Colonic mucosa (tissue), 4 donors: Measurements from ENCODE around the gene ROR1. TPM values are rescaled to one million over a fixed set of nuclear protein-coding genes. Genes with fewer than 3 reads are reported as not detected.

Source experiments
- DNase-seq: peaks from one replicate; pipeline ENCODE4 v3.0.0-alpha.2; 2020
- H3K27ac ChIP-seq: fragments of 200-600 bp; one replicate; pipeline ENCODE4 v1.8.0; 2021
- H3K27me3 ChIP-seq: fragments of 200-600 bp; one replicate; pipeline ENCODE4 v1.8.0; 2021
- H3K36me3 ChIP-seq: fragments of 200-600 bp; one replicate; pipeline ENCODE4 v1.8.0; 2021
- H3K4me1 ChIP-seq: fragments of 200-600 bp; one replicate; pipeline ENCODE4 v1.8.0; 2021; ENCODE audit warnings: mild to moderate bottlenecking
- H3K4me3 ChIP-seq: fragments of 200-600 bp; one replicate; pipeline ENCODE4 v1.8.0; 2021
- H3K9ac ChIP-seq, 2 donors: one replicate each; pipeline ENCODE4 v1.7.0; 2013; ENCODE audit warnings: control low read depth in 2 of 2, low read depth in 2 of 2, low read length in 2 of 2
- H3K9me3 ChIP-seq: fragments of 200-600 bp; one replicate; pipeline ENCODE4 v1.8.0; 2021
- intact Hi-C: fragments of 100-400 bp; cut with DNase I; formaldehyde crosslinking; loops from one replicate; pipeline ENCODE4 v1.14.1; 2022
- total RNA-seq, 2 donors: library from RNA; stranded (reverse); fragmentation: NEBNext Ultra II Directional in 1 of 2; extraction: Animal tissue kit (Norgen Biotek cat#: 25700) in 1 of 2; gene quantifications; one replicate each; pipeline ENCODE4 v1.2.1, GENCODE V29; 2021
- TF ChIP-seq, protein P1 (sequence below): fragments of 200-600 bp; IDR thresholded peaks from one replicate; pipeline ENCODE4 v1.8.0; 2022; ENCODE audit warnings: antibody characterized with exemption, mild to moderate bottlenecking
- donor health status: healthy.
- donor health status: DM: no; HTN: no; CAD: no.
- donor health status: DM: no; HTN: no; CAD: no.

Gene ROR1
- total RNA-seq, 2 donors from 2014 or later, result 5.1 to 6.8 TPM

DNA sequence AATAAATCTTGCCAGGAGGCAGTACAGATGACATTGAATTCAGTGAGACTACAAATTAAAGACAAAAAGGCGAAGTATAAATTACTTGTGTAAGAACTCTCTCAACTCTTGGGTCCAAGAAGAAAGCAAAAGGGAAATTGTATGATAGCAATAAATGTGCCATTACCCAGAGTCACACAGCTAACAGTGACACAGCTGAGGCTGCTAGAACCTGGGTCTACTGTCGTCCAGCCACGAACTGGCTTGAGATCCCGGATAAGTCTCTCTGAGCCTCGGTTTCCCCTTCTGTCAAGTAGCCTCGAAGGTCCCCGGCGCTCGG, 362 bp upstream of the ROR1 start:
- H3K4me3 ChIP-seq, result peak overlapping the region; percentile 70
- H3K27ac ChIP-seq, result peak overlapping the region; percentile 67
- DNase-seq, result no peak
- H3K9ac ChIP-seq, result peak overlapping the region in 1 of 2 donors; percentile 61
- H3K27me3 ChIP-seq, result no peaks in the 10 kb centered on the region
- TF ChIP-seq, protein P1, sequence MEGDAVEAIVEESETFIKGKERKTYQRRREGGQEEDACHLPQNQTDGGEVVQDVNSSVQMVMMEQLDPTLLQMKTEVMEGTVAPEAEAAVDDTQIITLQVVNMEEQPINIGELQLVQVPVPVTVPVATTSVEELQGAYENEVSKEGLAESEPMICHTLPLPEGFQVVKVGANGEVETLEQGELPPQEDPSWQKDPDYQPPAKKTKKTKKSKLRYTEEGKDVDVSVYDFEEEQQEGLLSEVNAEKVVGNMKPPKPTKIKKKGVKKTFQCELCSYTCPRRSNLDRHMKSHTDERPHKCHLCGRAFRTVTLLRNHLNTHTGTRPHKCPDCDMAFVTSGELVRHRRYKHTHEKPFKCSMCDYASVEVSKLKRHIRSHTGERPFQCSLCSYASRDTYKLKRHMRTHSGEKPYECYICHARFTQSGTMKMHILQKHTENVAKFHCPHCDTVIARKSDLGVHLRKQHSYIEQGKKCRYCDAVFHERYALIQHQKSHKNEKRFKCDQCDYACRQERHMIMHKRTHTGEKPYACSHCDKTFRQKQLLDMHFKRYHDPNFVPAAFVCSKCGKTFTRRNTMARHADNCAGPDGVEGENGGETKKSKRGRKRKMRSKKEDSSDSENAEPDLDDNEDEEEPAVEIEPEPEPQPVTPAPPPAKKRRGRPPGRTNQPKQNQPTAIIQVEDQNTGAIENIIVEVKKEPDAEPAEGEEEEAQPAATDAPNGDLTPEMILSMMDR, result no peak
- H3K4me1 ChIP-seq, result no peaks in the 10 kb centered on the region
- no peaks in the 10 kb centered on the region for H3K9me3 ChIP-seq
- intact Hi-C loops, result loop anchor here (10.0 kb wide), 2 partner anchors 79 to 141 kb away; no protein-coding TSS in a partner anchor
- no peaks in the 10 kb centered on the region for H3K36me3 ChIP-seq

DNA sequence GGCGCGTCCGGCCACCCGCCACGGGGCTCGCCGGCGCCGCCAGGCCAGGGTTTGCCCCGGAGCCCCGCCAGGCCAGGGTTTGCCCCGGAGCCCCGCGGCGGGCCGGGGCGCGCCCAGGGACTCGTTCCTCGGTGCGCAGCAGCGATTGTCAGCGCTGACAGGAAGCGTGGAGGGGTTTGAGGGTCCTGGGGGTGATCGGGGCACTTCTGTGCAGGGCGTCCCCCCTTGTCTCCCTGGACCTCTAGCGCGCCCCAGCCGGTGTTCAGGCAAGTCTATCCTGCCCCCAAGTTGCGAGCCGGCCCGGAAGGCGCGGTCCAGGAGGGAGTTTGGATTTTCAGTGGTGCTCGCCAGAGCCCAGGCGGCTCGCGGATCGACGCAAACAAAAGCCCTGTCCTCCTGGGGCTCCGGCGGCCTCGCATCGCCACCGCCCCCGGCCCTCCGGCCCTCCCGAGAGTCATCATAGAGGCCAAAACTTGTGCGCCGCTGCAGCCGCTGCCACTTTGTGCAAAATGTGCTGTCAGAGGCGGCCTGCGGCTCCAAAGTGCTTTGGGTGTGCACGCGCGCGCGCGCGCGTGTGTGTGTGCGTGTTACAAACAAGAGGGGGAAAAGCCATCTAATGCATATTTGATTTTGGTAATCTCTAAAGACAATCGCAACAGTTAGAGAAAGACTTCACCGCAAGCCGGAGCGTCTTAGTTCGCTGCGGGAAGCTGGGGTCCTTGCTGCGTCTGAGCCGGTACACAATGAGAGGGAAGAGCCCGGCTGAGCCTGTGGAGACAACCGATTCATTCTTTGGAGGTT, 1.0 kb downstream of the ROR1 start:
- no peaks in the 10 kb centered on the region for H3K27me3 ChIP-seq
- no peaks in the 10 kb centered on the region for H3K36me3 ChIP-seq
- intact Hi-C loops, result loop anchor here (5.0 to 10.0 kb wide), 3 partner anchors 80 to 362 kb away; no protein-coding TSS in a partner anchor
- peak overlapping the region; percentile 44 for H3K27ac ChIP-seq
- H3K4me3 ChIP-seq, result peak overlapping the region; percentile 70
- H3K4me1 ChIP-seq, result no peaks in the 10 kb centered on the region
- H3K9me3 ChIP-seq, result no peaks in the 10 kb centered on the region
- peak overlapping the region; percentile 54 to 64 for H3K9ac ChIP-seq
- TF ChIP-seq, protein P1, result no peak
- DNase-seq, result peak; percentile 65

DNA sequence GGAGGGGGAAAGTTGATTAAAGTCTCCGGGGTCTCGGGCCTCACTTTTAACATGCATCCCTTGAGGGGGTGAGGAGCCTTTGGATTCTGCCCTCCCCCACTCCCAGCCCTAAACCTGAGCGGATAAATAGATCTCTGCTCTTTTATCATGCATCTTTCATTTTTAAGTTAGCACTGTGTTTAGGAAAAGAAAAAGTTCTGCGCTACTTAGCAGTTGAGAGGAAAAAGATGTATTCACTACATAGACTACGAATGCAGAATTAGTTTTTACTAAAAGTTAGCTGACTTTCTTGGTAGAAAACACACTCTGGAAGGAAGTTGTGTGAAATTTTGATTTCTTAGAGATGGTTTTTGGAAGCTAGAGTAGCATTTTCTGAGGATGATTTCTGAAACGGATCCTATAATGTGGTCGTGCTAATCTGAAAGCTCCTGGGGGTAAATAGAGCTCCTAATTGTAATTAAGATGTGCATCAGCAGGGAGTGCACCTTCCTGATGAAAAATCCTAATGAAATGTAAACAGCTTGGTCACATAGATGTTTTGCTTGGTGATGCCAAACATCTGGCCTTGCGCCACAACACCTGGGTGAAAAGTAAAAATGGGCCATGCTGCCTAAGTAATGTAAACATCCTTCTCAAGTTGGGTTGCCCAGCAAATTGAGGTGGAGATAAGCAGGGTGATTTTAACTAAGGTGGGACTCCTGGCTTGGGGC, 1.8 kb downstream of the ROR1 start:
- H3K9ac ChIP-seq, result peak overlapping the region in 1 of 2 donors; percentile 64
- no peak overlapping the region for H3K27ac ChIP-seq
- H3K4me1 ChIP-seq, result no peaks in the 10 kb centered on the region
- DNase-seq, result no peak
- H3K27me3 ChIP-seq, result no peaks in the 10 kb centered on the region
- no peaks in the 10 kb centered on the region for H3K36me3 ChIP-seq
- peak overlapping the region; percentile 70 for H3K4me3 ChIP-seq
- H3K9me3 ChIP-seq, result no peaks in the 10 kb centered on the region
- intact Hi-C loops, result loop anchor here (5.0 to 10.0 kb wide), 3 partner anchors 81 to 362 kb away; no protein-coding TSS in a partner anchor
- TF ChIP-seq, protein P1, result no peak

DNA sequence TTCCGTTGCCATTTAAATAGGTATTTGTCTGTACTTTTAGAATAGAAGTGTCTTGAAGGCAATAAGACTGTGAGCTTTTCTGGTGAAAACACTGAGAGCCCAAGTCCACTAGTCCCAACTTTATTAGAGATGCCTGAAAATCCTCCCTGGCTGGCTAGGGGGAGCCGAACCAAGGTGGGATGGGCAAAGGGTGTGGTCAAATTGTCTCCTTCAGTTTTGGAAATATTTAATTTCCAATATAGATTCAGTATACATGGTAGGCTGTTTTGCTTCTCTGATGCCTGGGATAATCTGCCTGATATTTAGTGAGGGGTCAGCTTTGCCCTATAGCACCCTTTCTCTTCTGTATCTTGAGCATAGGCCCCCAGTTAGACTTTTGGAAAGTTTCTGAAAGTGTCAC, 3.5 kb downstream of the ROR1 start:
- Histone ChIP-seq H3K9me3 (no peaks in the 10 kb centered on the region), H3K9ac (no peak overlapping the region), H3K36me3 (no peaks in the 10 kb centered on the region), H3K27me3 (no peaks in the 10 kb centered on the region), H3K4me1 (no peaks in the 10 kb centered on the region), H3K4me3 (no peak overlapping the region), H3K27ac (no peak overlapping the region)
- no peak for DNase-seq
- intact Hi-C loops, result loop anchor here (5.0 to 10.0 kb wide), 3 partner anchors 82 to 360 kb away; no protein-coding TSS in a partner anchor
- TF ChIP-seq, protein P1, result no peak

DNA sequence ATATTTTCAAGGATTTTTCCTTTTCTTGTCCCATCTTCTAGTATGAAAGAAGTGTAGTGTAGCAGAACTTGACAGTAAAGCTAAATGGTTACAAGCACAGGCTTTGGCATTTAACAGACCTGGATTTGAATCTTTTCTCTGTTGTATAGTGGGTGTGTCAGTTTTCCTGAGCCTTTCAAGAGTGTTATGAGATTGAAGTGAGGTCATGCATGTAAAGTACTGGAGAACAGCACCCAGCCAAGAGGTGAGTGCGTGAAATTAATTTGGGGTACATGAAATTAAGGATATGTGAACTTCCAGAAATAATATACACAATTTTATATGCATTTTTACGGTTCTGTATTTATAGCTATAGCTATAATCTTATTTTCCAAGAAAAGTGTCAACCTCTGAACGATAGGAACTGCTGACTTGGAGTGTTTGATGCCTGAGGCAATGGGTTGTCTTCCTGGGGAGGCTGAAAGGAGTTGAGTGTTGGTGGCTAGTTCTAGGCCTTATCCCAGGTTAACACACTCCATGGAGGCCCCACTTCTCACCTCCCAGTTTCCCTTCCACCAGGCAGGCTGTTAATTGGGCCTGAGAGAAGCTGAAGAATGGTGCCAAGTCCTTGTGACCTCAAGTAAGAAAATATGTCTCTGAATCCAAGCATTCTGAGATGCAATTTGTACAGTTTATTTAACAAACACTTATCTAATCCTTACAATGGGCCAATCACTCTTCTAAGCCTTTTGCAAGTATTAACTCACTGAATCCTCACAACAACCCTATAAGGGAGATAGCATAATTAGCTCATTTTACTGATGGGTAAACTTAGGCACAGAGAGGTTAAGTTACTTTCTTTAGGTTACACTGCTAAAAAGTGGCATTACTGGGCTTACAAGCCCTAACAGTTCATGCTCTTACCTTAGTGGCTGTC, 4.4 kb downstream of the ROR1 start:
- no peak overlapping the region for H3K9ac ChIP-seq
- H3K9me3 ChIP-seq, result no peaks in the 10 kb centered on the region
- H3K27me3 ChIP-seq, result no peaks in the 10 kb centered on the region
- no peaks in the 10 kb centered on the region for H3K4me1 ChIP-seq
- no peak overlapping the region for H3K4me3 ChIP-seq
- H3K27ac ChIP-seq, result no peak overlapping the region
- H3K36me3 ChIP-seq, result no peaks in the 10 kb centered on the region
- intact Hi-C loops, result loop anchor here (5.0 to 10.0 kb wide), 3 partner anchors 83 to 359 kb away; no protein-coding TSS in a partner anchor
- no peak for DNase-seq
- TF ChIP-seq, protein P1, result no peak
